ENCODE measurements around the gene NCOA7. TPM values are rescaled to one million over a fixed set of nuclear protein-coding genes. Genes with fewer than 3 reads are reported as not detected.

The NCOA7 gene
- total and polyA plus RNA-seq, 8 donors, result 1.2 to 131 (median 21.8) TPM

DNA sequence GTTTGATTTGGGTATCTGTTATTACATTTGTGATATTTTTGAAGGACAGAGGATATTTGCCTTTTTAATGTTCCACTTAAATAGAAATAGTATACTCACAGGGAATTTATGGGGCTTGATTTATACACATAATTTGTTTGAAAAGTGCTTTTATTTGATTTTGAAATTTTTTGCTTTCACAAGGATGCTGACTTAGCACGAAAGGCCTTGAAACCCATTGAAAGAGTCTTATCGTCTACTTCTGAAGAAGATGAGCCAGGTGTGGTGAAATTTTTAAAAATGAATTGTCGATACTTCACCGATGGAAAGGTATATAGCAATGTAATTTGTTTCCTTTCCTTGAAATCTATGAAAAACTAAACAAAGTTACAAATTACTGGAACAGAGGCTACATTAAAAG is 91.5 kb downstream of the NCOA7 start:
- H3K9me3 ChIP-seq, result no peaks in the 10 kb centered on the region
- no peak overlapping the region for H3K4me3 ChIP-seq
- H3K4me1 ChIP-seq, result no peaks in the 10 kb centered on the region
- no peak for TF ChIP-seq EP300 (IDR thresholded peaks at IDR 0.05)
- no peak for TF ChIP-seq POLR2A (IDR thresholded peaks at IDR 0.05)
- TF ChIP-seq POLR2AphosphoS5 (IDR thresholded peaks at IDR 0.05), result no peak
- TF ChIP-seq, protein P1, sequence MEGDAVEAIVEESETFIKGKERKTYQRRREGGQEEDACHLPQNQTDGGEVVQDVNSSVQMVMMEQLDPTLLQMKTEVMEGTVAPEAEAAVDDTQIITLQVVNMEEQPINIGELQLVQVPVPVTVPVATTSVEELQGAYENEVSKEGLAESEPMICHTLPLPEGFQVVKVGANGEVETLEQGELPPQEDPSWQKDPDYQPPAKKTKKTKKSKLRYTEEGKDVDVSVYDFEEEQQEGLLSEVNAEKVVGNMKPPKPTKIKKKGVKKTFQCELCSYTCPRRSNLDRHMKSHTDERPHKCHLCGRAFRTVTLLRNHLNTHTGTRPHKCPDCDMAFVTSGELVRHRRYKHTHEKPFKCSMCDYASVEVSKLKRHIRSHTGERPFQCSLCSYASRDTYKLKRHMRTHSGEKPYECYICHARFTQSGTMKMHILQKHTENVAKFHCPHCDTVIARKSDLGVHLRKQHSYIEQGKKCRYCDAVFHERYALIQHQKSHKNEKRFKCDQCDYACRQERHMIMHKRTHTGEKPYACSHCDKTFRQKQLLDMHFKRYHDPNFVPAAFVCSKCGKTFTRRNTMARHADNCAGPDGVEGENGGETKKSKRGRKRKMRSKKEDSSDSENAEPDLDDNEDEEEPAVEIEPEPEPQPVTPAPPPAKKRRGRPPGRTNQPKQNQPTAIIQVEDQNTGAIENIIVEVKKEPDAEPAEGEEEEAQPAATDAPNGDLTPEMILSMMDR (IDR thresholded peaks at IDR 0.05), result no peak
- H3K36me3 ChIP-seq, result peaks cover 9 to 94% (median 84%) of the 10 kb centered on the region in 4 donors
- H3K27ac ChIP-seq, result no peak overlapping the region
- H3K27me3 ChIP-seq, result no peaks in the 10 kb centered on the region
- no peak for DNase-seq
- intact Hi-C loops (cut with DNase I; ENCODE audit: low total_unique reads), result no loop called here
- WGBS, 5 donors, result 96 to 98% (median 97%) methylated on average over 4 of the region's 4 CpGs

DNA sequence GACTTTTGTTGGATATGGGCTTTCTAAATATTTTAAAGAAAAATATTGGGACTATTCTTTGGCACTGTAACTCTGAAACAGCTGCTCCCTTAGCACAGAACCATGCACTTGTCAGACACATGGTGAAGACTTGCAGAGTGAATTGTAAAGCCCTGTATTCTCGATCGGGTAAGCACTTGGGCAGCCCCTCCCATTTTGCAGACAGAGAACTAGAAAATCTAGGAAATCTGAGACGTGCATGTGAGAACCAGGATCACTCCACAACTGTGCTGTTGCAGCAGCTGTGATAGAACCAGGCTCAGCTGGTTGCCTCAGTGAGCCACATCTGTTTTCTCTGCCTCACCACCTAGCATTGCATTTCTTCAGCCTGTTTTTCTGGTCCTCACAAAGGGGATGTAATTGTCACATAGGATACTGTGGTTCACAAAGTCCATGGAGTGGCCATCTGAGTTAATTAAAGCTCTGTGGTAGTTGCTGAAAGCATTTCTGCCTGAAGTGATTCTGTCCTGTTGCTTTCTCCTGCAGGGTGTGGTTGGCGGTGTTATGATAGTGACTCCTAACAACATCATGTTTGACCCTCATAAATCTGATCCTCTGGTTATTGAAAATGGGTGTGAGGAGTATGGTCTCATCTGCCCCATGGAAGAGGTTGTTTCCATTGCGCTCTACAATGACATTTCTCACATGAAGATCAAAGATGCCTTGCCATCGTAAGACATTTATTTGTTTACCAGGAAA is 94.0 kb downstream of the NCOA7 start:
- no peak overlapping the region for H3K4me3 ChIP-seq
- H3K27ac ChIP-seq, result no peak overlapping the region
- H3K27me3 ChIP-seq, result no peaks in the 10 kb centered on the region
- TF ChIP-seq, protein P1 (IDR thresholded peaks at IDR 0.05), result no peak
- TF ChIP-seq POLR2AphosphoS5 (IDR thresholded peaks at IDR 0.05) (no peak), POLR2A (IDR thresholded peaks at IDR 0.05) (no peak), EP300 (IDR thresholded peaks at IDR 0.05) (no peak)
- peaks cover 0 to 6% (median 0%) of the 10 kb centered on the region in 4 donors for H3K4me1 ChIP-seq
- intact Hi-C loops (cut with DNase I; ENCODE audit: low total_unique reads), result no loop called here
- 71 to 77% (median 73%) methylated on average over 6 of the region's 6 CpGs for WGBS, 5 donors
- peaks cover 14 to 94% (median 73%) of the 10 kb centered on the region in 4 donors for H3K36me3 ChIP-seq
- no peak for DNase-seq
- no peaks in the 10 kb centered on the region for H3K9me3 ChIP-seq

DNA sequence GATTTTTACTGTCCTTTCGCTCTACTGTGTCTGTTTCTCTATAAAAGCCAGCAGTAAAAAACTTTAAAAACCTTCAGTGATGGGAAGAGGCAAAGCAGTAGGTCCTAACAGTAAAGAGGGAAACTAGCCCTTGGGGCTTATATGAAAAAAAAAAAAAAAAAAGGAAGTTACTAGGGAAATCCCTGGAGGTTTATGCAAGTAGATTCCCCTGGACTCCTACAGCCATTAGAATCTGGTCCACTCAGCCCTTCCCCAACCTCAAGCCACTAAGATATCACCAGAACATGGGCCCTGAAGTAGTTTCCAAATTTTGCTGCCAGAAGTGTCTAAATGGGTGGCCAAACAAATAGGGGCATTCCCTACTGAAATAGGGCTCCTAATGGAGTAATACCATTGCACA is 95.3 kb downstream of the NCOA7 start:
- peaks cover 0 to 6% (median 0%) of the 10 kb centered on the region in 4 donors for H3K4me1 ChIP-seq
- intact Hi-C loops (cut with DNase I; ENCODE audit: low total_unique reads), result no loop called here
- H3K36me3 ChIP-seq, result peaks cover 17 to 94% (median 70%) of the 10 kb centered on the region in 4 donors
- H3K4me3 ChIP-seq, result no peak overlapping the region
- H3K27ac ChIP-seq, result no peak overlapping the region
- TF ChIP-seq, protein P1 (IDR thresholded peaks at IDR 0.05), result no peak
- no peak for TF ChIP-seq POLR2AphosphoS5 (IDR thresholded peaks at IDR 0.05)
- no peak for TF ChIP-seq POLR2A (IDR thresholded peaks at IDR 0.05)
- TF ChIP-seq EP300 (IDR thresholded peaks at IDR 0.05), result no peak
- no peaks in the 10 kb centered on the region for H3K9me3 ChIP-seq
- no peaks in the 10 kb centered on the region for H3K27me3 ChIP-seq
- WGBS, 5 donors, result 91 to 98% (median 92%) methylated on average over 1 of the region's 1 CpG
- DNase-seq, result no peak

DNA sequence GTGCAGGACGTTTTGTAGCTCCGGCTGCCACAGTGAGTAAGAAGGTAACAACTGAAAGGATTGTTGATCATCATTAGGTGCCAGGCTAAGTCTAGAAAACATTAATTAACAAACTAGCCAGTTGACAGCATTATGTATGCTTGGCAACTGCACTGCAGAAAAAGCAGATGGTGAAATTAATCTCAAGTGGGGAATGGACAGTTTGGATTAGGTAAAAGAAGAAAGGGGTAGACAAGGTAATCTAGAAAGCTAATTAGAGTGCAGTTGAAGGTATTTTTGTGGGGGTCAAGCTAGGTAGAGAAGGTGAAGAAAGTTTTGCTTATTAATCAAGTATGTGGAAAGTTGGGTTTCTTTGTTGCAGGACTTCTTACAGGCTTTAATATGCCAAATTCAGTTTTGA is 96.2 kb downstream of the NCOA7 start:
- WGBS, 5 donors, result 78 to 85% (median 79%) methylated on average over 2 of the region's 2 CpGs
- no peak overlapping the region for H3K4me3 ChIP-seq
- no peaks in the 10 kb centered on the region for H3K27me3 ChIP-seq
- no peaks in the 10 kb centered on the region for H3K9me3 ChIP-seq
- H3K36me3 ChIP-seq, result peaks cover 12 to 94% (median 68%) of the 10 kb centered on the region in 4 donors
- TF ChIP-seq POLR2A (IDR thresholded peaks at IDR 0.05) (no peak), EP300 (IDR thresholded peaks at IDR 0.05) (no peak), POLR2AphosphoS5 (IDR thresholded peaks at IDR 0.05) (no peak)
- TF ChIP-seq, protein P1 (IDR thresholded peaks at IDR 0.05), result no peak
- intact Hi-C loops (cut with DNase I; ENCODE audit: low total_unique reads), result no loop called here
- H3K4me1 ChIP-seq, result peaks cover 0 to 6% (median 0%) of the 10 kb centered on the region in 4 donors
- no peak overlapping the region for H3K27ac ChIP-seq
- no peak for DNase-seq

Measured in stomach (tissue), 9 donors.